PC-3 (cell line): ENCODE results near the gene RAB5B. TPM values are rescaled to one million over a fixed set of nuclear protein-coding genes. Genes with fewer than 3 reads are reported as not detected.
"Not testable (repeated sequence)": the region's sequence is repeated elsewhere in the genome, so short reads cannot be mapped to it uniquely, and the experiment has no call there.

Experiments
- ATAC-seq: fragments of 200-7000 bp; cut with Tn5 transposase; 2 replicates; pipeline ENCODE4 v1.9.1; 2020; ENCODE audit warnings: mild to moderate bottlenecking, moderate library complexity
- BruUV-seq: library from RNA; stranded (reverse); fragments of 400-500 nt; replicated peaks from 2 replicates; lab custom pipeline; 2021; lab: Mats Ljungman, UMichigan
- CTCF ChIA-PET: fragments of 300-600 bp; sonication (Branson Sonifier 250); formaldehyde crosslinking; loops from one replicate; lab custom pipeline; 2022; ENCODE audit warnings: antibody characterized with exemption; lab: Charles Lee
- POLR2A ChIA-PET: fragments of 300-600 bp; sonication (Branson Sonifier 250); formaldehyde crosslinking; loops from one replicate; lab custom pipeline; 2022; ENCODE audit warnings: antibody characterized with exemption; ENCODE audit not compliant: unreplicated experiment; lab: Charles Lee
- DNase-seq: peaks from one replicate; pipeline ENCODE4 v3.0.0-alpha.2; 2015
- H2AFZ ChIP-seq: fragments of 300-600 bp; sonication (generic); 2 replicates; pipeline ENCODE4 v1.6.0; 2016; ENCODE audit warnings: antibody characterized with exemption, low read length
- H3F3A ChIP-seq: fragments of 300-600 bp; sonication (generic); one replicate; pipeline ENCODE4 v1.6.0; 2017; ENCODE audit warnings: antibody characterized with exemption, low read length, control low read depth, mild to moderate bottlenecking; ENCODE audit not compliant: unreplicated experiment
- H3K27ac ChIP-seq: fragments of 300-600 bp; sonication (generic); 2 replicates; pipeline ENCODE4 v1.5.1; 2016; ENCODE audit warnings: mild to moderate bottlenecking, low read length
- H3K27me3 ChIP-seq: fragments of 300-600 bp; sonication (generic); 2 replicates; pipeline ENCODE4 v1.6.1; 2016; ENCODE audit warnings: low read length, mixed read lengths
- H3K36me3 ChIP-seq: fragments of 300-600 bp; sonication (generic); 2 replicates; pipeline ENCODE4 v1.6.1; 2016; ENCODE audit warnings: low read depth, mixed run types, low read length, mixed read lengths
- H3K4me1 ChIP-seq: fragments of 300-600 bp; sonication (generic); 2 replicates; pipeline ENCODE4 v1.5.1; 2016; ENCODE audit warnings: low read length; ENCODE audit not compliant: insufficient read depth
- H3K4me2 ChIP-seq: fragments of 300-600 bp; sonication (generic); 2 replicates; pipeline ENCODE4 v1.6.0; 2016; ENCODE audit warnings: low read length
- H3K4me3 ChIP-seq: fragments of 300-600 bp; sonication (generic); 2 replicates; pipeline ENCODE4 v1.5.1; 2016; ENCODE audit warnings: mild to moderate bottlenecking, low read length, mixed read lengths
- H3K79me2 ChIP-seq: fragments of 300-600 bp; sonication (generic); 2 replicates; pipeline ENCODE4 v1.6.1; 2017; ENCODE audit warnings: low read length, mixed read lengths
- H3K9ac ChIP-seq: fragments of 300-600 bp; sonication (generic); 2 replicates; pipeline ENCODE4 v1.6.0; 2016; ENCODE audit warnings: mild to moderate bottlenecking, low read length
- H3K9me2 ChIP-seq: fragments of 300-600 bp; sonication (generic); replicated peaks from 2 replicates; pipeline ENCODE4 v1.6.1; 2016; ENCODE audit warnings: mixed run types, low read length, mixed read lengths
- H3K9me3 ChIP-seq: fragments of 300-600 bp; sonication (generic); 2 replicates; pipeline ENCODE4 v1.6.1; 2016; ENCODE audit warnings: low read length, mixed read lengths
- H4K20me1 ChIP-seq: fragments of 300-600 bp; sonication (generic); 2 replicates; pipeline ENCODE4 v1.6.1; 2016; ENCODE audit warnings: low read length, mixed read lengths
- EZH2 ChIP-seq: fragments of 300-600 bp; sonication (generic); IDR thresholded peaks from one replicate; pipeline ENCODE4 v1.6.1; 2017; ENCODE audit warnings: antibody characterized with exemption, mild to moderate bottlenecking, low read length; ENCODE audit not compliant: unreplicated experiment
- EZH2phosphoT487 ChIP-seq: fragments of 300-600 bp; sonication (generic); IDR thresholded peaks from 2 replicates; pipeline ENCODE4 v1.6.1; 2018; ENCODE audit warnings: mild to moderate bottlenecking, antibody characterized with exemption, low read length, borderline replicate concordance
- intact Hi-C: fragments of 100-400 bp; cut with micrococcal nuclease; formaldehyde crosslinking; loops from 2 replicates; pipeline ENCODE4 v1.9.0; 2023
- total RNA-seq: library from RNA; depleted of rRNA; stranded (reverse); fragments of >200 nt; gene quantifications from 2 replicates; pipeline ENCODE4 v1.2.3, GENCODE V29; 2014
- TF ChIP-seq, protein P1 (sequence below): fragments of 300-600 bp; sonication (generic); conservative IDR thresholded peaks from 2 replicates; pipeline ENCODE4 v1.5.1; 2017; ENCODE audit warnings: antibody characterized with exemption, low read depth, mild to moderate bottlenecking, low read length

Gene RAB5B
- total RNA-seq, 1 experiment from 2014 or later, result 48.8 TPM

DNA sequence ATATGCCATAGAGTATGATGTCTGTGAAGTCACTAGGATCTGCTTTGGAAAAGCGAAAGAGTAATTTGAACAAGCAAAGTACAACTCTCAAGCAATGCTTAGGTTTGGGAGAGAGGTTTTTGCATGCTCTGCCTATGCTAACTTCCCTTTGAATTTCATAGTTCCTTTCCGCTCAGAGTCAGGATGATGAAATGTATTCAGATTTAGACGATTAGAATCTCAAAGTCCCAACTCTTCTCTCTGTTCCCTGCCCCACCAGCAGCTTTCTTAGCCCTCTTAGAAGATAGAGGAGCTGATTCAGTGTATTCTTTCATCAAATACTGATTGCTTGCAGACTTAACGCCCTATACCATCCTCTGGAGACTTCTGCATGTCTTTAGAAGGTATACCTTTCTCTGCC is 11.5 kb downstream of the RAB5B start:
- no peaks in the 10 kb centered on the region for H3K9me3 ChIP-seq
- no peaks in the 10 kb centered on the region for H3K9me2 ChIP-seq
- no peak for ATAC-seq
- no peak overlapping the region for H2AFZ ChIP-seq
- DNase-seq, result no peak
- ChIA-PET POLR2A (no interaction called here), CTCF (no interaction called here)
- BruUV-seq, result no TSS peak
- no peaks in the 10 kb centered on the region for H3F3A ChIP-seq
- TF ChIP-seq, protein P1, sequence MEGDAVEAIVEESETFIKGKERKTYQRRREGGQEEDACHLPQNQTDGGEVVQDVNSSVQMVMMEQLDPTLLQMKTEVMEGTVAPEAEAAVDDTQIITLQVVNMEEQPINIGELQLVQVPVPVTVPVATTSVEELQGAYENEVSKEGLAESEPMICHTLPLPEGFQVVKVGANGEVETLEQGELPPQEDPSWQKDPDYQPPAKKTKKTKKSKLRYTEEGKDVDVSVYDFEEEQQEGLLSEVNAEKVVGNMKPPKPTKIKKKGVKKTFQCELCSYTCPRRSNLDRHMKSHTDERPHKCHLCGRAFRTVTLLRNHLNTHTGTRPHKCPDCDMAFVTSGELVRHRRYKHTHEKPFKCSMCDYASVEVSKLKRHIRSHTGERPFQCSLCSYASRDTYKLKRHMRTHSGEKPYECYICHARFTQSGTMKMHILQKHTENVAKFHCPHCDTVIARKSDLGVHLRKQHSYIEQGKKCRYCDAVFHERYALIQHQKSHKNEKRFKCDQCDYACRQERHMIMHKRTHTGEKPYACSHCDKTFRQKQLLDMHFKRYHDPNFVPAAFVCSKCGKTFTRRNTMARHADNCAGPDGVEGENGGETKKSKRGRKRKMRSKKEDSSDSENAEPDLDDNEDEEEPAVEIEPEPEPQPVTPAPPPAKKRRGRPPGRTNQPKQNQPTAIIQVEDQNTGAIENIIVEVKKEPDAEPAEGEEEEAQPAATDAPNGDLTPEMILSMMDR, result no peak
- TF ChIP-seq EZH2phosphoT487, result no peak
- TF ChIP-seq EZH2, result no peak
- H3K27me3 ChIP-seq, result no peaks in the 10 kb centered on the region
- intact Hi-C loops, result no loop called here
- H4K20me1 ChIP-seq, result no peaks in the 10 kb centered on the region
- H3K4me1 ChIP-seq, result peaks cover 6% of the 10 kb centered on the region; the same call in 1 of the 2 replicates
- H3K4me2 ChIP-seq, result no peak overlapping the region
- H3K4me3 ChIP-seq, result no peak overlapping the region
- H3K36me3 ChIP-seq, result peaks cover 8% of the 10 kb centered on the region; the same call in 1 of the 2 replicates
- H3K27ac ChIP-seq, result no peak overlapping the region
- H3K79me2 ChIP-seq, result 0 out of 2 replicates have a peak, but pooled peaks cover 4% of the 10 kb centered on the region
- no peak overlapping the region for H3K9ac ChIP-seq

DNA sequence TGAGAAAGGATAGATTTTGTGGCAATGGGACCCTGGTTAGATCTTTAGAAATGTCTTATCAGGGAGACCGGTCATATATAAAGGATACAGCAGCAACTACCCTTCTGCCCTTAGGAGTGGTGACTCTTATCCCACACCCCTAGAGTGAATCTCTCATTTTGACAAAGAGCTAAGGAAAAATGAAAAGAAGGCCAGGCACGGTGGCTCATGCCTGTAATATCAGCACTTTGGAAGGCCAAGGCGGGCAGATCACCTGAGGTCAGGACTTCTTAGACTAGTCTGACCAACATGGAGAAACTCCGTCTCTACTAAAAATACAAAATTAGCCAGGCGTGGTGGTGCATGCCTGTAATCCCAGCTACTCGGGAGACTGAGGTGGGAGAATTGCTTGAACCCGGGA is 12.1 kb downstream of the RAB5B start:
- H3K27ac ChIP-seq, H2AFZ ChIP-seq, H3K9me3 ChIP-seq, H4K20me1 ChIP-seq, ATAC-seq, H3K4me2 ChIP-seq, H3K4me3 ChIP-seq, intact Hi-C loops, BruUV-seq, CTCF ChIA-PET, H3K79me2 ChIP-seq, H3F3A ChIP-seq, H3K4me1 ChIP-seq, POLR2A ChIA-PET, H3K27me3 ChIP-seq, DNase-seq, H3K9me2 ChIP-seq, H3K9ac ChIP-seq: not testable (repeated sequence)
- H3K36me3 ChIP-seq, result peaks cover 11% of the 10 kb centered on the region; the same call in 1 of the 2 replicates

DNA sequence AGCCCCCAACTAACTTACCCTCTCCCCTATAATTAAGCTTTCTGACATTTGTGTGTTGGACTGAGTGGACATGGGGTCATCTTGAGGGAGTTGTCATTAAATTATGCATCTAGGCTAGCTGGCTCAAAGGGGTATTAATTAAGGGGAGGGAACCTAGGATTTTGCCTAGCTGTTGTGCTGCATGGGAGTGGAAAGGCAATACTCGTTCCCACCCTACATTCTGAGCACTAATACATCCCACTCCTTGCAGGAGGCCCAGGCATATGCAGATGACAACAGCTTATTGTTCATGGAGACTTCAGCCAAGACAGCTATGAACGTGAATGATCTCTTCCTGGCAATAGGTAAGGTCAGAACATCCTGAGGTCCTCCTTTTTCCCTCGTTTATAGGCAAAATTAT is 17.2 kb downstream of the RAB5B start:
- no peak for ATAC-seq
- Histone ChIP-seq H4K20me1 (no peaks in the 10 kb centered on the region), H3K36me3 (peaks cover 24% of the 10 kb centered on the region; the same call in 1 of the 2 replicates), H3K4me2 (no peak overlapping the region), H3K27ac (no peak overlapping the region), H3K9me2 (no peaks in the 10 kb centered on the region), H3K9ac (no peak overlapping the region), H3F3A (no peaks in the 10 kb centered on the region), H3K27me3 (no peaks in the 10 kb centered on the region), H2AFZ (no peak overlapping the region), H3K79me2 (no peaks in the 10 kb centered on the region), H3K4me1 (no peaks in the 10 kb centered on the region), H3K4me3 (no peak overlapping the region), H3K9me3 (no peaks in the 10 kb centered on the region)
- DNase-seq, result no peak
- CTCF ChIA-PET, result no interaction called here
- intact Hi-C loops, result no loop called here
- no TSS peak for BruUV-seq
- POLR2A ChIA-PET, result no interaction called here
- TF ChIP-seq, protein P1, result no peak
- TF ChIP-seq EZH2phosphoT487 (no peak), EZH2 (no peak)
